Spleen (tissue), 11 donors: ENCODE data around the gene IDUA. TPM values are rescaled to one million over a fixed set of nuclear protein-coding genes. Genes with fewer than 3 reads are reported as not detected.

ENCODE experiments used
- DNase-seq: peaks from one replicate; pipeline ENCODE4 v3.0.0-alpha.2; 2020
- H3K27ac ChIP-seq, 8 donors: fragments of 200-600 bp; sonication (generic) in 7 of 8; 1 replicate in 4 of 8; 2 replicates in 4 of 8; pipeline versions ENCODE4 v1.5.0 to v1.8.0; 2016 to 2021; ENCODE audit warnings: inconsistent platforms in 4 of 8, mild to moderate bottlenecking in 4 of 8, moderate library complexity in 1 of 8
- H3K27me3 ChIP-seq, 7 donors: fragments of 200-600 bp; sonication (generic) in 6 of 7; replicated peaks in 1 of 7; 1 replicate in 4 of 7; 2 replicates in 3 of 7; pipeline versions ENCODE4 v1.5.0 to v1.8.0; 2016 to 2021; ENCODE audit warnings: inconsistent platforms in 3 of 7, mild to moderate bottlenecking in 1 of 7
- H3K36me3 ChIP-seq, 6 donors: fragments of 200-600 bp; sonication (generic) in 5 of 6; 1 replicate in 4 of 6; 2 replicates in 2 of 6; pipeline versions ENCODE4 v1.5.0 to v1.8.0; 2016 to 2021; ENCODE audit warnings: inconsistent platforms in 2 of 6
- H3K4me1 ChIP-seq, 6 donors: fragments of 200-600 bp; sonication (generic) in 5 of 6; 1 replicate in 3 of 6; 2 replicates in 3 of 6; pipeline versions ENCODE4 v1.5.0 to v1.8.0; 2016 to 2021; ENCODE audit warnings: inconsistent platforms in 3 of 6
- H3K4me3 ChIP-seq, 8 donors: fragments of 200-600 bp; sonication (generic) in 7 of 8; 1 replicate in 4 of 8; 2 replicates in 4 of 8; pipeline versions ENCODE4 v1.5.0 to v1.8.0; 2016 to 2021; ENCODE audit warnings: inconsistent platforms in 4 of 8, mild to moderate bottlenecking in 4 of 8, moderate library complexity in 2 of 8
- H3K9me3 ChIP-seq, 8 donors: fragments of 200-600 bp; sonication (generic) in 7 of 8; 1 replicate in 4 of 8; 2 replicates in 4 of 8; pipeline versions ENCODE4 v1.5.0 to v1.8.0; 2016 to 2021; ENCODE audit warnings: inconsistent platforms in 4 of 8
- CTCF ChIP-seq, 11 experiments: fragments of 200-600 bp in 7 of 11; fragments of 450-650 bp in 4 of 11; sonication (generic) in 4 of 11; IDR thresholded peaks in 8 of 11; conservative IDR thresholded peaks in 3 of 11; 1 replicate in 7 of 11; 2 replicates in 4 of 11; pipeline versions ENCODE4 v1.4.0 to v1.8.0; 2016 to 2021; ENCODE audit warnings: antibody characterized with exemption in 11 of 11, inconsistent platforms in 4 of 11, mild to moderate bottlenecking in 1 of 11
- POLR2A ChIP-seq, 3 donors: fragments of 450-650 bp; IDR thresholded peaks; one replicate each; pipeline ENCODE4 v1.5.1; 2017; ENCODE audit warnings: antibody characterized with exemption in 3 of 3, mild to moderate bottlenecking in 1 of 3
- POLR2AphosphoS5 ChIP-seq, 3 donors: sonication (generic); formaldehyde crosslinking; IDR thresholded peaks; one replicate each; pipeline ENCODE4 v1.5.1; 2017; ENCODE audit warnings: antibody characterized with exemption in 3 of 3
- WGBS, 5 donors: extraction: QIAGEN DNeasy Blood & Tissue Kit in 3 of 5; methylation state at CpG; one replicate each; pipeline versions ENCODE4 v1.1.5 to v1.1.7; 2013 to 2018; 5-methylcytosine and 5-hydroxymethylcytosine counted together
- intact Hi-C: fragments of 100-400 bp; cut with DNase I; formaldehyde crosslinking; loops from one replicate; pipeline ENCODE4 v1.15.0; 2023; ENCODE audit warnings: low total_unique reads
- polyA plus RNA-seq, 3 donors: library from polyadenylated mRNA; stranded (reverse); fragments of 200-250 nt; gene quantifications; one replicate each; pipeline ENCODE4 v1.2.1, GENCODE V29; 2013
- total RNA-seq, 7 donors: library from RNA; depleted of rRNA in 3 of 7; stranded (reverse); fragments of >200 nt in 3 of 7; fragmentation: NEBNext Ultra II Directional in 4 of 7; extraction: Animal tissue kit (Norgen Biotek cat#: 25700) in 4 of 7; gene quantifications; one replicate each; pipeline versions ENCODE4 v1.1.0 to v1.2.1, GENCODE V29; 2016 to 2021
- donor health status: healthy with polysubstance abuse.
- donor health status: DM: no; HTN: no; CAD: no; lungs with moderate emphysema.
- donor health status: DM: no; HTN: no; CAD: no.
- donor health status: Bipolar disorder and iron deficiency.
- donor health status: healthy.
- donor health status: DM: no; HTN: no; CAD: no.
- donor health status: DM: yes; HTN: yes; CAD: no.

Gene IDUA
- total and polyA plus RNA-seq, 10 donors: 11.5 to 58.3 (median 24.4) TPM

- H3K9me3 ChIP-seq: no peaks in the 10 kb centered on the region
- H3K4me1 ChIP-seq: peaks cover 24 to 65% (median 50%) of the 10 kb centered on the region in 6 donors
- H3K4me3 ChIP-seq: no peak overlapping the region
- no peaks in the 10 kb centered on the region for H3K27me3 ChIP-seq
- intact Hi-C loops: loop anchor here (10.0 kb wide), 1 partner anchor 225 kb away; no protein-coding TSS in a partner anchor
- TF ChIP-seq POLR2A (IDR thresholded peaks at IDR 0.05) (no peak), POLR2AphosphoS5 (IDR thresholded peaks at IDR 0.05) (no peak), CTCF (IDR thresholded peaks at IDR 0.05 in 8 of 11, conservative IDR thresholded peaks at IDR 0.05 in 3 of 11) (no peak)
- H3K36me3 ChIP-seq: peaks cover 0 to 33% (median 16%) of the 10 kb centered on the region in 6 donors
- WGBS, 5 donors: 95 to 97% (median 96%) methylated on average over 23 to 58 of the region's 58 CpGs
- no peak overlapping the region for H3K27ac ChIP-seq
- no peak for DNase-seq
Measured at GRCh38 chr4:989722-990471, 3.1 kb downstream of the IDUA start.

- no peaks in the 10 kb centered on the region for H3K9me3 ChIP-seq
- no peak for DNase-seq
- 91 to 99% (median 95%) methylated on average over 21 to 26 of the region's 26 CpGs for WGBS, 5 donors
- H3K36me3 ChIP-seq: peaks cover 0 to 33% (median 16%) of the 10 kb centered on the region in 6 donors
- no peak for TF ChIP-seq POLR2A (IDR thresholded peaks at IDR 0.05)
- no peak for TF ChIP-seq POLR2AphosphoS5 (IDR thresholded peaks at IDR 0.05)
- TF ChIP-seq CTCF (IDR thresholded peaks at IDR 0.05 in 8 of 11, conservative IDR thresholded peaks at IDR 0.05 in 3 of 11): no peak
- H3K27me3 ChIP-seq: peaks cover 0 to 3% (median 0%) of the 10 kb centered on the region in 7 donors
- intact Hi-C loops: no loop called here
- H3K4me1 ChIP-seq: peaks cover 16 to 55% (median 41%) of the 10 kb centered on the region in 6 donors
- no peak overlapping the region for H3K27ac ChIP-seq
- H3K4me3 ChIP-seq: no peak overlapping the region
Measured at GRCh38 chr4:990746-991367, 4.0 kb downstream of the IDUA start.

GRCh38 chr4:991451-992296, 4.8 kb downstream of the IDUA start:
- no peak for DNase-seq
- H3K4me3 ChIP-seq: no peak overlapping the region
- peaks cover 9 to 50% (median 35%) of the 10 kb centered on the region in 6 donors for H3K4me1 ChIP-seq
- H3K27me3 ChIP-seq: peaks cover 0 to 11% (median 4%) of the 10 kb centered on the region in 7 donors
- H3K9me3 ChIP-seq: no peaks in the 10 kb centered on the region
- H3K36me3 ChIP-seq: peaks cover 0 to 33% (median 16%) of the 10 kb centered on the region in 6 donors
- peak overlapping the region in 7 of 8 donors; percentile 44 to 79 (median 60) for H3K27ac ChIP-seq
- TF ChIP-seq POLR2A (IDR thresholded peaks at IDR 0.05): no peak
- 89 to 97% (median 95%) methylated on average over 18 to 50 of the region's 50 CpGs for WGBS, 5 donors
- intact Hi-C loops: no loop called here

GRCh38 chr4:992297-993110, 5.7 kb downstream of the IDUA start:
- 59 to 91% (median 74%) methylated on average over 5 to 25 of the region's 25 CpGs for WGBS, 5 donors
- TF ChIP-seq CTCF (IDR thresholded peaks at IDR 0.05 in 8 of 11, conservative IDR thresholded peaks at IDR 0.05 in 3 of 11): no peak
- TF ChIP-seq POLR2AphosphoS5 (IDR thresholded peaks at IDR 0.05): peak; percentile 70 to 84 (median 82)
- DNase-seq: no peak
- Histone ChIP-seq H3K4me3 (peak overlapping the region in 4 of 8 donors; percentile 5 to 52 (median 24)), H3K4me1 (peaks cover 6 to 53% (median 38%) of the 10 kb centered on the region in 6 donors), H3K27me3 (peaks cover 0 to 20% (median 13%) of the 10 kb centered on the region in 7 donors), H3K9me3 (no peaks in the 10 kb centered on the region), H3K27ac (peak overlapping the region in 7 of 8 donors; percentile 44 to 79 (median 60)), H3K36me3 (peaks cover 0 to 33% (median 16%) of the 10 kb centered on the region in 6 donors)
- intact Hi-C loops: no loop called here
